Activated CD4-positive, alpha-beta T cell treated with anti-CD3 and anti-CD28 coated beads, Interleukin-2, amount 10 ng/mL, durations not matched to agents 7 days and 5 days (primary cell): ENCODE data around the gene GTF3C5. TPM values are rescaled to one million over a fixed set of nuclear protein-coding genes. Genes with fewer than 3 reads are reported as not detected.

Experiments
- CTCF ChIA-PET: fragments of 350-600 bp; sonication (Branson Sonifier 250); formaldehyde crosslinking; loops from one replicate; lab custom pipeline; 2021; ENCODE audit warnings: antibody characterized with exemption; lab: Charles Lee
- POLR2A ChIA-PET: fragments of 350-600 bp; sonication (Branson Sonifier 250); formaldehyde crosslinking; loops from one replicate; lab custom pipeline; 2021; ENCODE audit warnings: antibody characterized with exemption; lab: Charles Lee
- DNase-seq: peaks from one replicate; pipeline ENCODE4 v3.0.0-alpha.2; 2020
- H3K27ac Mint-ChIP-seq: one replicate; pipeline ENCODE4 v1.8.0; 2021; ENCODE audit warnings: mild to moderate bottlenecking, moderate library complexity, mixed read lengths
- H3K27me3 Mint-ChIP-seq: one replicate; pipeline ENCODE4 v1.8.0; 2021; ENCODE audit warnings: mixed read lengths
- H3K36me3 Mint-ChIP-seq: one replicate; pipeline ENCODE4 v1.8.0; 2021; ENCODE audit warnings: low read depth, mixed read lengths
- H3K4me1 Mint-ChIP-seq: one replicate; pipeline ENCODE4 v1.8.0; 2021; ENCODE audit warnings: mixed read lengths
- H3K4me3 Mint-ChIP-seq: one replicate; pipeline ENCODE4 v1.8.0; 2021; ENCODE audit warnings: mild to moderate bottlenecking, moderate library complexity, mixed read lengths
- H3K9me3 Mint-ChIP-seq: one replicate; pipeline ENCODE4 v1.8.0; 2021; ENCODE audit warnings: mixed read lengths
- microRNA-seq: library from miRNA; unstranded; fragments of <30 nt; microRNA quantifications from one replicate; pipeline ENCODE4 v1.2.0, GENCODE V29; 2021; ENCODE audit warnings: borderline microRNAs expressed, borderline replicate concordance
- total RNA-seq, 2 experiments: library from RNA; stranded (reverse); gene quantifications; one replicate each; pipeline ENCODE4 v1.2.3, GENCODE V29; 2021

GTF3C5 gene
- total RNA-seq, 2 experiments from 2014 or later, result 75.1 to 87.9 TPM

DNA sequence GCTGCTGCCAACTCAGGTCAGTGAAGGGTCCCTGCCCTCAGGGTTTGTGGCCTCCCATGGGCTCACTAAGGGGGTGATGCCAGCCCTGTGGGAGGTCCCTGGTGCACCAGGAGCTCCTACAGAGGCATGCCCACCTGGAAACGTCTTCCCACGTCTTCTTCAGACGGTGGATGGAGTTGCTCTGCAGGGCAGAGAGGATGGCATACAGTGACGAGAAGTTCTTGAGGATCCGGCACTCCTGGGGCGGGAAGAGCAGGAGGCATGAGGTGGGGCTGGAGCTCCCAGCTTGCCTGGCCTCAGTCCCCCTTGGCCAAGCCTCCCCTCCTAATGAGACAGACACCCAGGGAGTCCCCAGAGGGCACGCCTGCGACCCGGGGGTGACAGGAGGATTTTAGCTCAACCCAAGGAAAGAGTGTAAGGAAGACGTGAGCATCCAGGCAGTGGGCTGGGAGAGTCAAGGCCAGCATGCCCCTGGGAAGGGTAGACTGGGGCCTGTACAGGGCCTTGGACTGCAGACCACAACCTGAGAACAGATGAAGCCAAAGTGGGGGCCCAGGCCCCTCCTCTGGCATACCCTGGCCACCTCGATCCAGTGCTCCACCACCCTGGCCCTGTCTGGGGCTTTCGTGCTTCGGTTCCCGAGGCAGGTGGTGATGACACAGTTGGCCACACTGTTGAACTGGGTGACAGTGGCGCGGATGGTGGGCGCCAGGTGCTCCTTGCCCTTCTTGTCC lies 75.9 kb downstream of the GTF3C5 start:
- H3K4me3 Mint-ChIP-seq, result no peak overlapping the region
- DNase-seq, result no peak
- POLR2A ChIA-PET, result interaction anchor here (0.6 kb wide), 1 partner anchor 42 kb away, joined by 3 read pairs; no protein-coding TSS in a partner anchor
- H3K9me3 Mint-ChIP-seq, result no peaks in the 10 kb centered on the region
- no peak overlapping the region for H3K27ac Mint-ChIP-seq
- peaks cover 33% of the 10 kb centered on the region for H3K36me3 Mint-ChIP-seq
- CTCF ChIA-PET, result interaction anchor here (0.6 to 10.6 kb wide), 7 partner anchors 8 to 378 kb away, joined by 3 to 110 read pairs (median 3); no protein-coding TSS in a partner anchor
- H3K27me3 Mint-ChIP-seq, result no peaks in the 10 kb centered on the region
- H3K4me1 Mint-ChIP-seq, result peaks cover 2% of the 10 kb centered on the region

DNA sequence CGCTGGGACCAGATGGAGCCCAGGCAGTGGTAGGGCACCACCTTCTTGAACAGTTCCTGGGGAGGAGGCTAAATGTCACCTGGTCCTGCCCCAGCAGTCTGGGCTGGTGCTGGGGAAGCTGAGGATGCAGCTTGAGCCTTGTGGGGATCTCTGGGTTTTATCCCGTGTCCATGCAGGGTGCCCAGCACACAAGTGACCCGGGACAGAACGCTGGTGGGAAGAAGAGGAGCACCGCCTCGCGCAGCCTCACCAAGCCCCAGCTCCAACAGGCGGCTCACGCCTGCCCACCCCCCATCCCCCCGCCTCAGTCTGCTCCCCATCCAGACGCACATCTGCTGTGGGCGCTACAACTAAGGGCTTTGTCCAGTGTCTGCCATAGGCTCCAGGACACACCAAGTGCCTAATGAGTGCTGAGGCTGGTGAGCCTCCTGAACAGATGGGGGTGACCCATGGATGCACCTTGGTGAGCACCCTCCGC lies 76.5 kb downstream of the GTF3C5 start:
- CTCF ChIA-PET, result interaction anchor here (0.6 to 10.6 kb wide), 6 partner anchors 11 to 378 kb away, joined by 3 to 110 read pairs (median 6); no protein-coding TSS in a partner anchor
- no peaks in the 10 kb centered on the region for H3K27me3 Mint-ChIP-seq
- H3K9me3 Mint-ChIP-seq, result no peaks in the 10 kb centered on the region

More for the DNA sequence above, 76.5 kb downstream of the GTF3C5 start:
- POLR2A ChIA-PET, result no interaction called here
- peaks cover 3% of the 10 kb centered on the region for H3K4me1 Mint-ChIP-seq
- no peak overlapping the region for H3K4me3 Mint-ChIP-seq
- peaks cover 31% of the 10 kb centered on the region for H3K36me3 Mint-ChIP-seq
- no peak overlapping the region for H3K27ac Mint-ChIP-seq
- DNase-seq, result no peak

Small RNA genes lying within 50 kb of the gene (microRNA-seq; reads per million reads assigned to microRNA genes)
- gene MIR6877, result 1.5 reads per million

Other genes starting within 250 kb of the GTF3C5 start
- not detected for gene AK8, start 152.7 kb upstream of the GTF3C5 start, total RNA-seq
- gene SPACA9, start 152.1 kb upstream of the GTF3C5 start, total RNA-seq, result 1 to 10 TPM; 3.0 to 3.5 TPM
- 10 to 100 TPM; 36.8 to 37.6 TPM for gene TSC1, start 86.4 kb upstream of the GTF3C5 start, total RNA-seq
- gene GFI1B, start 52.3 kb upstream of the GTF3C5 start, total RNA-seq, result not detected
- 1 to 10 TPM; 2.8 to 3.5 TPM for gene CEL, start 31.0 kb downstream of the GTF3C5 start, total RNA-seq
- 10 to 100 TPM; 79.1 to 92.3 TPM for gene RALGDS, start 90.2 kb downstream of the GTF3C5 start, total RNA-seq
- gene GBGT1, start 132.9 kb downstream of the GTF3C5 start, total RNA-seq, result 1 to 10 TPM; 2.4 to 2.7 TPM
- gene OBP2B, start 178.3 kb downstream of the GTF3C5 start, total RNA-seq, result not detected
- under 1 TPM; 0.27 to 0.56 TPM for gene ABO, start 244.2 kb downstream of the GTF3C5 start, total RNA-seq